DOHH2 (cell line): ENCODE measurements around the gene CHPT1.

Experiments
- EZH2phosphoT487 ChIP-seq: fragments of 200-600 bp; sonication (generic); IDR thresholded peaks from 2 replicates; pipeline ENCODE4 v1.6.1; 2017; ENCODE audit warnings: borderline replicate concordance, mild to moderate bottlenecking, antibody characterized with exemption, low read length, moderate library complexity, mixed read lengths
- TF ChIP-seq, protein P1 (sequence below): fragments of 200-600 bp; sonication (generic); IDR thresholded peaks from one replicate; pipeline ENCODE4 v1.5.1; 2014; ENCODE audit warnings: antibody characterized with exemption, mild to moderate bottlenecking, low read depth, low read length; ENCODE audit not compliant: poor library complexity, severe bottlenecking

- TF ChIP-seq, protein P1, sequence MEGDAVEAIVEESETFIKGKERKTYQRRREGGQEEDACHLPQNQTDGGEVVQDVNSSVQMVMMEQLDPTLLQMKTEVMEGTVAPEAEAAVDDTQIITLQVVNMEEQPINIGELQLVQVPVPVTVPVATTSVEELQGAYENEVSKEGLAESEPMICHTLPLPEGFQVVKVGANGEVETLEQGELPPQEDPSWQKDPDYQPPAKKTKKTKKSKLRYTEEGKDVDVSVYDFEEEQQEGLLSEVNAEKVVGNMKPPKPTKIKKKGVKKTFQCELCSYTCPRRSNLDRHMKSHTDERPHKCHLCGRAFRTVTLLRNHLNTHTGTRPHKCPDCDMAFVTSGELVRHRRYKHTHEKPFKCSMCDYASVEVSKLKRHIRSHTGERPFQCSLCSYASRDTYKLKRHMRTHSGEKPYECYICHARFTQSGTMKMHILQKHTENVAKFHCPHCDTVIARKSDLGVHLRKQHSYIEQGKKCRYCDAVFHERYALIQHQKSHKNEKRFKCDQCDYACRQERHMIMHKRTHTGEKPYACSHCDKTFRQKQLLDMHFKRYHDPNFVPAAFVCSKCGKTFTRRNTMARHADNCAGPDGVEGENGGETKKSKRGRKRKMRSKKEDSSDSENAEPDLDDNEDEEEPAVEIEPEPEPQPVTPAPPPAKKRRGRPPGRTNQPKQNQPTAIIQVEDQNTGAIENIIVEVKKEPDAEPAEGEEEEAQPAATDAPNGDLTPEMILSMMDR, result no peak
- no peak for TF ChIP-seq EZH2phosphoT487
Observed at GRCh38 chr12:101746661-101747060, 49.2 kb downstream of the CHPT1 start.
